AG04449 (cell line): ENCODE data around the gene VPS37D.

ENCODE experiments used
- CTCF ChIA-PET: fragments of 350-600 bp; formaldehyde crosslinking; extraction: SDS; loops from one replicate; lab custom pipeline; 2021; ENCODE audit warnings: antibody characterized with exemption; lab: Yijun Ruan, JAX
- POLR2A ChIA-PET: fragments of 400-600, 350-600 bp; formaldehyde crosslinking; extraction: SDS; loops from one replicate; lab custom pipeline; 2020; ENCODE audit warnings: antibody characterized with exemption, inconsistent platforms; lab: Yijun Ruan, JAX
- DNase-seq: peaks from one replicate; pipeline ENCODE4 v3.0.0-alpha.2; 2010; ENCODE audit warnings: low read depth, low spot score
- H3K4me3 ChIP-seq: 2 replicates; pipeline ENCODE4 v1.5.1; 2011; ENCODE audit warnings: low read depth, mild to moderate bottlenecking, control low read depth, low read length
- TF ChIP-seq, protein P1 (sequence below): IDR thresholded peaks from one replicate; pipeline ENCODE4 v1.5.1; 2011; ENCODE audit warnings: mild to moderate bottlenecking, moderate library complexity, low read length, control low read depth, inconsistent platforms; ENCODE audit not compliant: insufficient read depth; ENCODE audit errors: missing control alignments

The VPS37D gene

DNA sequence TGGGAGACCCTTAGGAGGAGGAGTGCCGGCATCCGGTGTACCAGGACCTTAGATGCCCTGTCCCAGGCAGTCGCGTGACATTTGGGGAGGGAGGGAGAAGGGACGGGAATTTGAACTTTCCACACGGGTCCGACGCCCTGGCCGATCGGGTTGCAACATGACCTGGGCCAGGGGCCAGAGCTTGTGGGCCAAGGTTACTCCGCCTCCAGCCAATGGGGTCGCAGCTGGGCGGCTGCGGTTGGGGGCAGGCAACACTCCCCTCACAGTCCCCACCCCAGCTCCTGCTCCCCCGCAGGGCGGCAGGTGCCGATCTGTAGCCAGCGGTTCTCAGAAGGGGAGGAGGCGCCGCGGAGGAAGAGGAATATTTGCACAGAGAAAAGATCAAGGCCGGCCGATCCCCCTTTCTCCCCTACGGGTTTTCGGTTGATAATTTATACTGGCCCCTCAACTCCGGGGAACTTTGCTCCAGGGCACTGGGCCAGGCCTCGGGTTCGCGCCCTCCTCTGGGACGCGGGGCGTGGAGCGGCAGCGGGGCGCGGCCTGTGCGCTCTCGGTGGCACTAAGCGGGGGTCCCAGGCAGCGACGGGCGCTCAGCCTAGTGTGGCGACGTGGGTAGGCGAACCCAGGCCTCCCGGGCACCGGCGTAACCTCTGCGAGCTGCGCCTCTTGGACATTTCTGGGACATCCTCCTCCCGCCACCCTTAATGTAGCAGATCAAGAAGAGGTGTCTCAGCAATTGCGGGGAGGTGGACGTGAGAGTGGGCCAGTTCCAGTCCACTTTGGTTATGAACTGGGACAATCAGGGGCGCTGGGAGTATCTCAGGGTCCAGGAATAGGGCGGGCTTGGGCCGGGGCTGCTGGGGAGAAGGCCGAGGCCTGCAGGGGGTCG lies 44.5 kb upstream of the VPS37D start:
- no peak overlapping the region for H3K4me3 ChIP-seq
- CTCF ChIA-PET: interaction anchor here (1.1 to 5.0 kb wide), 2 partner anchors 16 to 103 kb away, joined by 3 to 50 read pairs; no protein-coding TSS in a partner anchor
- DNase-seq: no peak
- TF ChIP-seq, protein P1, sequence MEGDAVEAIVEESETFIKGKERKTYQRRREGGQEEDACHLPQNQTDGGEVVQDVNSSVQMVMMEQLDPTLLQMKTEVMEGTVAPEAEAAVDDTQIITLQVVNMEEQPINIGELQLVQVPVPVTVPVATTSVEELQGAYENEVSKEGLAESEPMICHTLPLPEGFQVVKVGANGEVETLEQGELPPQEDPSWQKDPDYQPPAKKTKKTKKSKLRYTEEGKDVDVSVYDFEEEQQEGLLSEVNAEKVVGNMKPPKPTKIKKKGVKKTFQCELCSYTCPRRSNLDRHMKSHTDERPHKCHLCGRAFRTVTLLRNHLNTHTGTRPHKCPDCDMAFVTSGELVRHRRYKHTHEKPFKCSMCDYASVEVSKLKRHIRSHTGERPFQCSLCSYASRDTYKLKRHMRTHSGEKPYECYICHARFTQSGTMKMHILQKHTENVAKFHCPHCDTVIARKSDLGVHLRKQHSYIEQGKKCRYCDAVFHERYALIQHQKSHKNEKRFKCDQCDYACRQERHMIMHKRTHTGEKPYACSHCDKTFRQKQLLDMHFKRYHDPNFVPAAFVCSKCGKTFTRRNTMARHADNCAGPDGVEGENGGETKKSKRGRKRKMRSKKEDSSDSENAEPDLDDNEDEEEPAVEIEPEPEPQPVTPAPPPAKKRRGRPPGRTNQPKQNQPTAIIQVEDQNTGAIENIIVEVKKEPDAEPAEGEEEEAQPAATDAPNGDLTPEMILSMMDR: no peak
- POLR2A ChIA-PET: no interaction called here

DNA sequence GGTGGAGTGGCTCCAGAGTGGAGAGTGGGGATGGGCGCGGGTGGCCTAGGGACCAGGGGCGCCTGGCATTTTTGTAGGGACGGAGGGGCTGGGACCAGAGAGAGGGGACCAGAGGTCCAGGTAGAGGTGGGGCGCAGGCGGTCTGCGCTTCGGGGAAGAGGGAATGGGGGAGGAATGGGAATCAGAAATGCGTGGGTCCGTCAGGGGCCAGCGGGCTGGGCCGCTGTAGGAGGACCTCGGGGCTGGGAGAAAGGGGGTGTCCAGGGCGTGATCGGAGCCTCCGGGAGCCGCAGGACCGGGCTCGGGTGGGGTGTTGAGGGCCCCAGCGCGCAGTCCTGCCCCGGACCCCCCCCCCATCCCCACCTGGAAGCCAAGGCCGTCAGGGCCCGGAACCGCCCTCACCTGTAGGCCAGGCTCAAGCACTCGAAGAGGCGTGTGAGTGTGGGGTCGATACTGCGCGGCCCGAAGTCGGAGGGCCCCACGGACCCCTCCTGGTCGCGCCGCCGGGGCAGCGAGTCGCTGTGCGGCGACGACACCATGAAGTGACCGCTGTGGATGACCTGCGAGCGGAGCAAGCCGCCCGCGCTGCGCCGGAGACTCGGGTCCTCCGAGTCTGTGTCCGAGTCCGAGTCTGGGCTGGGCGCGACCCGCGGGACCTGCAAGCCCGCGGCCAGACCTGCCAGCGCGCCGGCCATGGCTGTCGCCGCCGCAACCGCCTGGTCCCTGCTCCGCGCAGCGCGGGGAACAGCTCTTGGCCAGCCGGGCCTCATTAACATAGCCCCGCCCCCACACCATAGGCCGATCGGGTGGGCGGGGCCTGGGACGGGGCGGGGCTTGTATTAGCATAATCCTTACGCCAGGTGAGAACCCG lies 43.6 kb upstream of the VPS37D start, which contains the start of gene MLXIPL:
TSS of gene MLXIPL (minus strand) at position 725 of the 871 bp plus-strand sequence. CDS start at position 695, 30 bp downstream.
- H3K4me3 ChIP-seq: peak within 1 kb of the TSS; percentile 41
- no peak for DNase-seq
- ChIA-PET CTCF (interaction anchor here (1.0 to 5.0 kb wide), 5 partner anchors 9 to 104 kb away, joined by 3 to 50 read pairs (median 13); no protein-coding TSS in a partner anchor), POLR2A (no interaction called here)
- TF ChIP-seq, protein P1: no peak

DNA sequence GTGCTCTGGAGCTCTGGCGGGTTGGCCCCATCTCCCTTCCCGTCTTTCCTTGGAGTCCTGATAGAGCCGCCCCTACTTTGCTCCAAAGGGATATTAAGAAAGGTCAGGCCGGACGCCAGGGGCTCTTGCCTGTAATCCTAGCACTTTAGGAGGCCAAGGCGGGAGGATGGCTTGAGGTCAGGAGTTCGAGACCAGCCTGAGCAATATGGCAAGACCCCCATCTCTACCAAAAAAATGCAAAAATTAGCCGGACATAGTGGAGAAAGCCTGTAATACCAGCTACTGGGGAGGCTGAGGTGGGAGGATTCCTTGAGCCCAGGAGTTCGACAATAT lies 43.0 kb upstream of the VPS37D start:
- no peak overlapping the region; the same call in 1 of the 2 replicates for H3K4me3 ChIP-seq
- POLR2A ChIA-PET: no interaction called here
- TF ChIP-seq, protein P1: no peak
- CTCF ChIA-PET: interaction anchor here (1.0 to 3.0 kb wide), 4 partner anchors 10 to 104 kb away, joined by 3 to 23 read pairs (median 8); no protein-coding TSS in a partner anchor
- no peak for DNase-seq

DNA sequence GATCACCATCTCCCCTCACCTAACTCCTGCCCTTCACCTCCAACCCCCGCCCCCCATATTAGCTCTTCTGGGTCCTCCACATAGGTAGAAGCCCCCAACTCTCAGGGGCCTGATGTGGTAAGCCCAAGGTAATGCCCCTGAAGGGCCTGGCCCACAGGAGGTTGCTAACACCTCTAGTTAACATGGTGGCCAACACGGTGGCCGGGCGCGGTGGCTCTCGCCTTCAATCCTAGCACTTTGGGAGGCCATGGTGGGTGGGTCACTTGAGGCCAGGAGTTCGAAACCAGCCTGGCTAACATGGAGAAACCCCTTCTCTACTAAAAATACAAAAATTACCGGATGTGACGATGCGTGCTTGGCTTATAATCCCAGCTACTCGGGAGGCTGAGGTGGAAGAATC lies 42.4 kb upstream of the VPS37D start:
- TF ChIP-seq, protein P1: no peak
- ChIA-PET POLR2A (no interaction called here), CTCF (interaction anchor here (1.0 to 3.0 kb wide), 7 partner anchors 10 to 103 kb away, joined by 3 to 23 read pairs (median 4); partner anchors contain the start of gene VPS37D)
- no peak overlapping the region for H3K4me3 ChIP-seq
- no peak for DNase-seq

DNA sequence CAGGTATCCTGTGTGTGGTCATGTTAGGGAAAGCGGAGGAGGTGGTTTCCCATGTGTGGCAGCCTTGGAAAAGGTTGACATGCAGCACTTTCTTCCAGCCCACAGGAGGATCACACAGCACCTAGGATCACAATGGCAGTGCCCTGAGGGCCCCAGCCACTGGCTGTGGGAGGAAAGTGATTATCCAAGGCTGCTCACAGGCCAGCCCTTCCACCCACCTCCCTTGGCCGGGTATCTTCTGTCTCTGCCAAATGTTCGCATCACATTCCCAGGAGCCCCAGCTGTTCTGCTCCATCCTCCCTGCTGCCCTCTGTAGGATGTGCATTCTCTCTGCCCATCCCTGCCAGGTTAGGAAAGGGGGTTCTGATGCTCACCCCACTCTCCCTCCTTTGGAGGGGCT lies 40.8 kb upstream of the VPS37D start:
- ChIA-PET CTCF (interaction anchor here (1.1 to 4.2 kb wide), 5 partner anchors 12 to 99 kb away, joined by 3 to 24 read pairs (median 13); partner anchors contain the start of gene VPS37D), POLR2A (no interaction called here)
- TF ChIP-seq, protein P1: no peak
- no peak for DNase-seq
- no peak overlapping the region for H3K4me3 ChIP-seq
